Stimulated activated memory B cell treated with anti-CD40 and anti-IgM and Interleukin-4, amounts not matched to agents 10 μg/mL and 1 μg/mL and 100 μg/mL, for 72 hours (primary cell): Measurements from ENCODE around the gene MGAT4B.
A peak's percentile ranks its signal among the peaks of the same experiment; 100 is the strongest.

Experiments
- ATAC-seq: fragments of 150-1000 bp; cut with Tn5 transposase; 2 replicates; pipeline ENCODE4 v1.10.0; 2021
- H3K27ac Mint-ChIP-seq: one replicate; pipeline ENCODE4 v1.8.0; 2022; ENCODE audit warnings: mild to moderate bottlenecking, mixed read lengths
- H3K27me3 Mint-ChIP-seq: one replicate; pipeline ENCODE4 v1.8.0; 2022; ENCODE audit warnings: mixed read lengths
- H3K36me3 Mint-ChIP-seq: one replicate; pipeline ENCODE4 v1.8.0; 2022; ENCODE audit warnings: mixed read lengths
- H3K4me1 Mint-ChIP-seq: one replicate; pipeline ENCODE4 v1.8.0; 2022; ENCODE audit warnings: mixed read lengths
- H3K4me3 Mint-ChIP-seq: one replicate; pipeline ENCODE4 v1.8.0; 2022; ENCODE audit warnings: mild to moderate bottlenecking, moderate library complexity, mixed read lengths
- H3K9me3 Mint-ChIP-seq: one replicate; pipeline ENCODE4 v1.8.0; 2022; ENCODE audit warnings: mixed read lengths

MGAT4B gene

GRCh38 chr5:179832039-179832745, 25.5 kb upstream of the MGAT4B start:
- Mint-ChIP-seq H3K27me3 (no peaks in the 10 kb centered on the region), H3K4me1 (peaks cover 37% of the 10 kb centered on the region), H3K4me3 (no peak overlapping the region), H3K27ac (no peak overlapping the region), H3K36me3 (peaks cover 81% of the 10 kb centered on the region), H3K9me3 (no peaks in the 10 kb centered on the region)
- no peak for ATAC-seq

DNA sequence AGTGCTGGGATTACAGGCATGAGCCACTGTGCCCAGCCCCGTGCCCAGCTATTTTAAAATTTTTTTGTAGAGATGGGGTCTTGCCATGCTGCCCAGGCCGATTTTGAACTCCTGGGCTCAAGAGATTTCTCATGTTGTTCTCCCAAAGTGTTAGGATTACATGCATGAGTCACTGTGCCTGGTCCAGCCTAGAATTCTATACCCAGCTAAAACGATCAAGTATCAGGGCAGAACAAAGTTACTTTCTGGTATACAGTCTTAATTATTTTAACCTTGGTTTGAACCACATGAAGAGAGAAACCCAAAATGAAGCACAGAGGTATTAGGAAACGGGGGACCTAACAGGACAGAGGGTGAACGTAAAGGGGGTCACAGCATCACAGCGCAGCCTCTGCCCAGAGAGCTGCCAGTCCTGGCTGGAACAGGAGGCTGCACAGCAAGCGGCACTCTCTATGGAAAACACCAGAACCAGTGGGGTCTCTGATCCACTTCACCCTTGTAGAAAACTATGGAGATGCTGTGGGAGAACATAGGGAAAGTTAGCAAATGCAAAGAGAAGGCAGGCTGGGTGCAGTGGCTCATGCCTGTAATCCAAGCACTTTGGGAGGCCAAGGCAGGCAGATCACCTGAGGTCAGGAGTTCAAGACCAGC, 24.3 kb upstream of the MGAT4B start:
- peaks cover 80% of the 10 kb centered on the region for H3K36me3 Mint-ChIP-seq
- peaks cover 25% of the 10 kb centered on the region for H3K4me1 Mint-ChIP-seq
- H3K27ac Mint-ChIP-seq: no peak overlapping the region
- H3K4me3 Mint-ChIP-seq: no peak overlapping the region
- no peaks in the 10 kb centered on the region for H3K27me3 Mint-ChIP-seq
- ATAC-seq: no peak
- H3K9me3 Mint-ChIP-seq: no peaks in the 10 kb centered on the region

DNA sequence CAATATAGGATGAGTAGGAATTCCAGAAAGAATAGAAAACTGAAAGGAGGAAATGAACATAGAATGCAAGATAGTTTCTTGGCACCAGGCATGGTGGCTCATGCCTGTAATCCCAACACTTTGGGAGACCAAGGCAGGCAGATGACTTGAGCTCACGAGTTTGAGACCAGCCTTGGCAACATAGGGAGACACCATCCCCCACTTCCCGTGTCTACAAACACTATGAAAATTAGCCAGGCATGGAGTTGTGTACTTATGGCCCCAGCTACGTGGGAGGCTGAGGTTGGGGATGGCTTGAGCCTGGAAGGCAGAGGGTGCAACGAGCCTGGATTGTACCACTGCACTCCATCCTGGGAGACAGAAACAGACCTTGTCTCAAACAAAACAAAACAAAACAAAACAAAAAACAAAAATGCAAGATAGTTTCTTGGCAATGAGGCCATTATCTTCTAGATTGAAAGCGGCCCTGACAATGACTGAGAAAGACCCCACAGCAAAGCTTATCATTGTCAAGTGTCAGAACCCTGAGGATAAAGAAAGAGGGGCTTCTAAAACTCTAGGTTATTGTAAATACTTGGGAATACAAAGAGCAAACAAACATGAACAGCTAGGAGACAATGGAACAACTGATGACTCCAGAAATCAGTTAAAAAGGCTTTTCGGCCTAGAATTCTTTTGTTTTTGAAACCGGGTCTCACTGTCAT, 23.2 kb upstream of the MGAT4B start:
- Mint-ChIP-seq H3K9me3 (no peaks in the 10 kb centered on the region), H3K4me1 (peaks cover 29% of the 10 kb centered on the region), H3K36me3 (peaks cover 82% of the 10 kb centered on the region), H3K4me3 (no peak overlapping the region), H3K27ac (no peak overlapping the region), H3K27me3 (no peaks in the 10 kb centered on the region)
- no peak for ATAC-seq

- Mint-ChIP-seq H3K27ac (peak overlapping the region; percentile 31), H3K36me3 (peaks cover 90% of the 10 kb centered on the region), H3K4me1 (peaks cover 39% of the 10 kb centered on the region), H3K9me3 (no peaks in the 10 kb centered on the region), H3K27me3 (no peaks in the 10 kb centered on the region), H3K4me3 (no peak overlapping the region)
- no peak for ATAC-seq
Measured at GRCh38 chr5:179828756-179829421, 22.2 kb upstream of the MGAT4B start.

- peaks cover 90% of the 10 kb centered on the region for H3K36me3 Mint-ChIP-seq
- peak overlapping the region; percentile 30 for H3K27ac Mint-ChIP-seq
- no peaks in the 10 kb centered on the region for H3K9me3 Mint-ChIP-seq
- H3K4me1 Mint-ChIP-seq: peaks cover 43% of the 10 kb centered on the region
- H3K4me3 Mint-ChIP-seq: no peak overlapping the region
- no peaks in the 10 kb centered on the region for H3K27me3 Mint-ChIP-seq
- ATAC-seq: no peak
Measured at GRCh38 chr5:179827680-179828079, 21.0 kb upstream of the MGAT4B start.

DNA sequence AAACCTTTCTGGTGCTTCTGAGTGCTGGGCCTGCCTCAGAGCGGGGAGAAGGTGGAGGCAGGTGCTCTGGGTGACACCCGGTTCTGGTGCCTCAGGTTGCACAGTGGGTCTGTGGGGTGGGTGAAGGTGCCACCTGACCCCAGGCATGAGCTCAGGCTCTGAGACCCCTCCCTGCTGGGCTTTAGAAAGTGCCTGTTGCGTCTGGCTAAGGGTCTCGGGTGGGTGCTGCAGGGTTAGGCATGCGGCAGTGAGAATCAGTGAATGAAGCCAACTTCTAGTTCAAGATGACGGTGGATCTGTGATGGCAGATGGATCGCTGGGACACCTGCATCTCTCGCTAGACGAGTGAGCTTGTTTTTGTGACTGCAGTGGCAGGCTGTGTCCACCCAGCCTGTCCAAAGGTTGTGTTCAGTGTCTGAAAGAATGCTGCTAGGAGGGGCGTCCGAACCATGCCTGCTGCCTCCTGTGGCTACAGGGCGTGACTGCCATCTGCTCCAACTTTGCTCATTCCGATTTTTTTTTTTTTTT, 19.1 kb upstream of the MGAT4B start:
- H3K36me3 Mint-ChIP-seq: peaks cover 86% of the 10 kb centered on the region
- no peaks in the 10 kb centered on the region for H3K27me3 Mint-ChIP-seq
- H3K9me3 Mint-ChIP-seq: no peaks in the 10 kb centered on the region
- H3K4me3 Mint-ChIP-seq: no peak overlapping the region
- peaks cover 48% of the 10 kb centered on the region for H3K4me1 Mint-ChIP-seq
- H3K27ac Mint-ChIP-seq: no peak overlapping the region
- ATAC-seq: no peak

DNA sequence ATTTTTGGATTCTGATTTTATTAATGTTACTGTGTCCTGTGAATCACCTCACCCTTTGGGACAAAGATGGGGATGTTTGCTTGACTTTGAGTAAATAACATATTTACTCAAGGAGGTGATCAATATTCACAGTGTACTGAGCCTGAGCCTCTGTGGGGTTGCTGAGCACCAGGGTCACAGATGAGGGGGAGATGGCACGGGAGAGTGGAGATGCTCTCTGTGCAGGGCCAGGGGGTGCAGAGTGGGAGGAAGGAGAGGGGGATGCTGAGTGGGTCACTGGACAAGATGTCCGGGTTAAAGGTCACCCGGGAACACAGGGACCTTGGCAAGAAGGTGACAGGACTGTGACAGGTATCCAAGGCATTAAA, 18.1 kb upstream of the MGAT4B start:
- Mint-ChIP-seq H3K27me3 (no peaks in the 10 kb centered on the region), H3K36me3 (peaks cover 79% of the 10 kb centered on the region), H3K9me3 (no peaks in the 10 kb centered on the region), H3K4me3 (no peak overlapping the region), H3K4me1 (peaks cover 57% of the 10 kb centered on the region), H3K27ac (peak overlapping the region; percentile 5)
- ATAC-seq: no peak

- Mint-ChIP-seq H3K4me1 (peaks cover 60% of the 10 kb centered on the region), H3K4me3 (peak overlapping the region; percentile 46), H3K27me3 (no peaks in the 10 kb centered on the region), H3K9me3 (no peaks in the 10 kb centered on the region), H3K27ac (peak overlapping the region; percentile 5), H3K36me3 (peaks cover 73% of the 10 kb centered on the region)
- no peak for ATAC-seq
Measured at GRCh38 chr5:179823937-179824744, 17.5 kb upstream of the MGAT4B start.

GRCh38 chr5:179822444-179822990, 15.9 kb upstream of the MGAT4B start:
- Mint-ChIP-seq H3K4me3 (peak overlapping the region; percentile 96), H3K27me3 (no peaks in the 10 kb centered on the region), H3K9me3 (no peaks in the 10 kb centered on the region), H3K27ac (peak overlapping the region; percentile 98), H3K36me3 (peaks cover 60% of the 10 kb centered on the region), H3K4me1 (peaks cover 69% of the 10 kb centered on the region)
- ATAC-seq: no peak

DNA sequence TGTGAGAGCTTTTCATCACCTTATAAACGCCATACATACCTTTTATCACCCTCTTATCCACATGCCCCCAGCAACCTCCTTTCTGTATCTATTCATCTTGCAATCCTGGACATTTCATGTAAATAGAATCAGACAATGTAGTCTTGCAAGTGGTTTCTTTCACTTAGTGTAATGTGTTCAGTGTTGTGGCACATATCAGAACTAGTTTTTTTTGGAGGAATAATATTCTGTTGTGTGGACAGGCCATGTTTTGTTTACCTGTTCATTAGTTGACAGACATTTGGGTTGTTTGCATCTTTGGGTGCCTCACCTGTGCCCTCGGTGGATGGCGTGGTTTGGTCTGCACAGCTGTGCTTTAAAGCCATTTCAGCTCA, 15.4 kb upstream of the MGAT4B start:
- peak overlapping the region; percentile 98 for H3K27ac Mint-ChIP-seq

GRCh38 chr5:179821298-179822058, 14.8 kb upstream of the MGAT4B start:
- peak overlapping the region; percentile 98 for H3K27ac Mint-ChIP-seq
- peaks cover 74% of the 10 kb centered on the region for H3K4me1 Mint-ChIP-seq
- no peaks in the 10 kb centered on the region for H3K9me3 Mint-ChIP-seq
- no peaks in the 10 kb centered on the region for H3K27me3 Mint-ChIP-seq
- peak; percentile 77 for ATAC-seq
- H3K4me3 Mint-ChIP-seq: peak overlapping the region; percentile 96
- H3K36me3 Mint-ChIP-seq: peaks cover 52% of the 10 kb centered on the region

More for the DNA sequence above, 15.4 kb upstream of the MGAT4B start:
- H3K27me3 Mint-ChIP-seq: no peaks in the 10 kb centered on the region
- peaks cover 74% of the 10 kb centered on the region for H3K4me1 Mint-ChIP-seq
- peak overlapping the region; percentile 96 for H3K4me3 Mint-ChIP-seq
- ATAC-seq: no peak
- H3K36me3 Mint-ChIP-seq: peaks cover 58% of the 10 kb centered on the region
- H3K9me3 Mint-ChIP-seq: no peaks in the 10 kb centered on the region

- peak within 1 kb of the TSS; percentile 96 for H3K4me3 Mint-ChIP-seq
- no peaks in the 10 kb centered on the region for H3K9me3 Mint-ChIP-seq
- H3K27ac Mint-ChIP-seq: peak within 1 kb of the TSS; percentile 98
- peaks cover 48% of the 10 kb centered on the region for H3K36me3 Mint-ChIP-seq
- peak; percentile 69 for ATAC-seq
- H3K4me1 Mint-ChIP-seq: peaks cover 73% of the 10 kb centered on the region
- no peaks in the 10 kb centered on the region for H3K27me3 Mint-ChIP-seq
Measured at GRCh38 chr5:179820483-179821297, 14.0 kb upstream of the MGAT4B start, which contains the start of gene SQSTM1. Gene SQSTM1 (plus strand): TSS chr5:179820905. CDS start chr5:179820937, 32 bp downstream.

DNA sequence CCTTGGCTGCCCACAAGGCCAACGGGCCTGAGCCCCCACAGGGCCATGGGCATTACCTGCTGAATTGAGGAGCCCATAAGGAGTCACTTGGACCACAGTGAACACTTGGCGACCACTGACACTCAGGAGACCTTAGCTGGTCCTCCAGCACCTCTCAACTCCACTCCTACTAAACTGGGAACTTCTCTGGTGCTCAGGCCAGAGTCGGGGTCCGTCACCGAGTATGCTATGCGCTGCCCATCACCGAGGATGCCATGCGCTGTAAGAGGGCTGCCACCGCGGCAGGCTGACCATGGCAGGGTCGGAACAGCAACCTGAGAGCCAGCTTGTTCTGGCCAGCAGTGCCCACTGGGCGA, 13.4 kb upstream of the MGAT4B start:
- Mint-ChIP-seq H3K27me3 (no peaks in the 10 kb centered on the region), H3K9me3 (no peaks in the 10 kb centered on the region), H3K4me1 (peaks cover 68% of the 10 kb centered on the region), H3K4me3 (peak overlapping the region; percentile 82), H3K27ac (peak overlapping the region; percentile 98), H3K36me3 (peaks cover 44% of the 10 kb centered on the region)
- ATAC-seq: no peak
